NCI-H748 treated with DMSO at 0.1 percent for 48 hours (cell line): Measurements from ENCODE around the gene TMEM204.

Experiments
- DNase-seq: peaks from one replicate; lab custom pipeline; 2025; lab: John Stamatoyannopoulos, UW

The TMEM204 gene

GRCh38 chr16:1557576-1557975 is 24.1 kb downstream of the TMEM204 start:
- DNase-seq = no peak

- DNase-seq = no peak
These were observed 26.0 kb downstream of the TMEM204 start for GRCh38 chr16:1559446-1559975.

DNA sequence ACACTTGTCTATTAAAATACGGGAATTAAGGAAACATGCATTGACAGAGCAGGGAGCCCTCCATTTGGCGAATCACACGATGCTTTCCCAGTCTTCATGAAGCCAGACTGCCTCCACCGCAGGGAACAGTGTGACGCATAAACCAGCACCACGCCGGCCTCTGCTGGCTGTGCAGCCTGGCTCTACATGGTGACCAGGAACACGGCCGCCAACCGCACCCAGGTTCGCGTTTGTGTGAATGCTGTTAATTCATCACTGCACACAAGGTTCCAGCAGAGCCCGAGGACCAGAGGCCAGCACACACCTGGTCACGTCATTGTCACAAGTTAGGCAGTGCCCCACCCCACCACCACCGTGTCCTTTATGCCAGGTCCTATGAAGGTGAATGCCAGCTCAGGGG is 26.7 kb downstream of the TMEM204 start:
- no peak for DNase-seq

- no peak for DNase-seq
These were observed 27.4 kb downstream of the TMEM204 start for GRCh38 chr16:1560866-1561265.

GRCh38 chr16:1561266-1561665 is 27.8 kb downstream of the TMEM204 start:
- DNase-seq = no peak

- DNase-seq = no peak
These were observed 28.4 kb downstream of the TMEM204 start for GRCh38 chr16:1561836-1562235.

GRCh38 chr16:1563786-1564185 is 30.3 kb downstream of the TMEM204 start:
- DNase-seq = no peak

DNA sequence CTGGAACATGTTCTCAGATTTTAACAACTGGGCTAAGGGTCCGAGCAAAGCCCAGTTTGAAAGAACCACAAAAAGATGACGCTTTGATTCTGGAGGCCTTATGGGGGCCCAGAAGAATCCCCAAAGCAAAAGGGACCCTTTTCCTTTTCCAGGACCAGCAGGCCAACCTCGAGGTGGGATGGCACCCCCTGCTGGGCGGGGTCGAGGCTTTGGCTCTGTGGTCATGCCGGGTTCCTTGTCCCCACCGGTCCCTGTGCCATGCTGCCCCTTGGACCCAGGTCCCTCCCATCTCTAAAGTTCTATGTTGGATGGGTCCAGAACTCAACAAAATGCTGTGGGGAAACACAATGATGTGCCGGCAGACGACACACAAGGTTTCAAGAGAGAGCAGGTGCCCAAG is 30.9 kb downstream of the TMEM204 start:
- no peak for DNase-seq

- no peak for DNase-seq
These were observed 31.8 kb downstream of the TMEM204 start for GRCh38 chr16:1565083-1565805.

DNA sequence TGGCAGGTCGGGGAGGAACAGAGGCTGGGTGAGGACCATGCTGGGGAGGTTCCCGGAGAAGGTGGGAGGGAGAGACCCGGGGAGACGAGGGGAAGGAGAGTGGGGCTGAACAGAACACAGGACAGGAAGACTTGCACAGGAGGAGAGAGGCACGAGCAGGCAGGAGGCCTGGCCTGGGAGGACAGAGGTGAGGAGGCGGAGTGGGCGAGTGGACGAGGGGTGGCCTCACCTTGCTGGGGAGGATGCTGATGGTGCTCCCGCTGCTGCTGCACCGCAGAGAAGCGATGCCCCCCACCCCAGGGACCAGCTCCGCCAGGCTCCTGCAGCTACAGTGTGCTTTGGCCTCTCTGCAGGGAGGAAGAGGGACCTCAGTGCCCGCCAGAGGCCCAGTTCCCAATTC is 34.5 kb downstream of the TMEM204 start:
- DNase-seq = no peak

GRCh38 chr16:1571012-1571671 is 37.7 kb downstream of the TMEM204 start:
- DNase-seq = no peak

GRCh38 chr16:1572673-1573072 is 39.2 kb downstream of the TMEM204 start:
- no peak for DNase-seq

DNA sequence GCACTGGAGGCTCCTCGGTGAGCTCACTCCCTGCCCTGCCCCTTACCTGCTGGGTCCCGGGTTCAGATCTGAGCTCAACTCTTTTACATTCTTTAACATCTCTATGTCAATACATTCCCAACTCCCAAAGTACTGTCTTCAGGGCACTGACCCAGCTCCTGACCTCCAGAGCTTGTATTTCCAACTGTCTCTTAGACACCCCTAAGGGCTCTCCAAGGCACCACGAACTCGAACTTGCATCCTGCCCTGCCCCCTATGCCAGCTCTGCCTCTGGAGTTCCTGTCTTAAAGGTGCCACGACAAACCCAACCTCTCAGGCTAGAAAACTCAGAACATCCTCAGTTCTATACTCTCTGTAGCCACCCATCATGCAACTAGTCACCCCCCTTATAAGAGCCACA is 39.8 kb downstream of the TMEM204 start:
- no peak for DNase-seq

GRCh38 chr16:1575578-1575977 is 42.1 kb downstream of the TMEM204 start:
- DNase-seq = no peak

GRCh38 chr16:1579214-1579613 is 45.7 kb downstream of the TMEM204 start:
- no peak for DNase-seq

- DNase-seq = no peak
These were observed 46.8 kb downstream of the TMEM204 start for GRCh38 chr16:1580256-1580655.

- no peak for DNase-seq
These were observed 47.5 kb downstream of the TMEM204 start for GRCh38 chr16:1580956-1581355.

GRCh38 chr16:1581804-1582203 is 48.3 kb downstream of the TMEM204 start:
- DNase-seq = no peak

DNA sequence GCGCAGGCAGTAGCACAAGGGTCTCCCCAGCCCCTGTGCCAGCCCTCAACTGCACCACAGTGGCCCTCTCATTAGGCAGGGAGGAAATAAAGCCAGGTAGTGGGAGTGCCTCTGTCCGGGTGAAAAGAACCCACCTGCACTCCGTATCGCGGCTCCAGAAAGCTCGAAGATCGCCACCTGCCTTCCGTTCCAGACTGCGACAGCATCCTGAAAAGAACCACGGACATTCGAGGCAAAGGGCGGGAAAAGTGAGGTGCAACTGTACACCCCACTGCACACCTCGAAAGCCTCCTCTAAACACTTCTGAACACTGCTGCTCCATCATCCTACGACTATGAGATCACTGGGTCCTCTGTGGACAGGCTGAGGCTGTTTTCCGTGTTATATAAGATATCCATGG is 49.7 kb downstream of the TMEM204 start:
- no peak for DNase-seq

GRCh38 chr16:1584926-1585484 is 51.5 kb downstream of the TMEM204 start:
- DNase-seq = no peak

DNA sequence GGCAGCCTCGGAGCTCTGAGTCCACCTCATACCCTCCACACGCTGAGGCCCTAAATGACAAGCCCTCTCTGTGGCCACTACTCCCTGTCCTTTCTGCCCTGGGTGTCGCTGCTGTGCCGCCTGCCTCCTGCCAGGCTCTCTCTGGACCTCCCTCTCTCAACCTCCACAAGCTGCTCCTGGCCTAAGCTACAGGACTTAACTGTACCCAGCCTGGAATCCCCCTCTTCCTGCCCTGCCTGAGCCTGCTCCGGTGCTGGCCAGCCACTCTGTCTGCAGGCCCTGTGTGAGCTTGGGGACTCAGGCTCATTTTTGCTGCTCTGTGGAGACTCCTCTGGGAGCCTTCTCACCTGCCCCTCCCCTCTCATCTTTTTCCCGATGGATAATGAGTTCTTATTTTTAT is 56.9 kb downstream of the TMEM204 start:
- DNase-seq = no peak

DNA sequence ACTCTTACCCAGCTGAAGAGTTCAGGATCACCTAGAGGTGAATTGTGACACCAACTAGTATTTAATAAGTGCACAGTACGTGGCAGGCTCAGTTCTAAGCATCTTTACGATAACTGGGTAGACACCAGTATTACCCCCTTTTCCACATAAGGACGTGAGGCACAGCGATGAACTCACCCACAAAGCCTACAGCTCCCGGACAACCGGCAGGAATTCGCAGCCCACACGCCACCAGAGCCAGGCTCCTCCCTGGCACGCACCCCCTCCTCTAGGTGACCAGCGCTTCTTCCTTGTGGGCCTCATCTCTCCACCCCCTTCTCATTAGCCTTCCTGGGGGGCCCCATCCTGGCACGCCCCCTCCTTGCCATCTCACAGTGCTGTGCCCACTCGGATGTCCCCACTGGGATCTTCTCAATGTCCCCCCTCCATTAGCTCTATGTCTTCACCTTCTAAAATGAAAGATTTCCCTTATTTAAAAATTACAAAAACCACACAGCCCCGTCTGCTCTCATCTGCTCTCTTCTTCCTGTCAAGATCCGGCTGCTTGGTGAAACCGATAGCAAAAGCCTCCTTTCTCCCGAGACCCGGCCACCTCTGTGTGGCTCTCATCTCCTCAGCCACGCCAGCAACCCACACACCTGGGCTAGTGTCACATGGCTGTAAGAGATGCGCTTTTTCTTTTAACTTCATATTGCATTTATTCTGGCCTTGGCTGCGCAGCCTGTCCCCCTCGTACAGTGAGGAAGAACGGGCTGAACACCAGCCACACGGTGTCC is 57.7 kb downstream of the TMEM204 start:
- no peak for DNase-seq

DNA sequence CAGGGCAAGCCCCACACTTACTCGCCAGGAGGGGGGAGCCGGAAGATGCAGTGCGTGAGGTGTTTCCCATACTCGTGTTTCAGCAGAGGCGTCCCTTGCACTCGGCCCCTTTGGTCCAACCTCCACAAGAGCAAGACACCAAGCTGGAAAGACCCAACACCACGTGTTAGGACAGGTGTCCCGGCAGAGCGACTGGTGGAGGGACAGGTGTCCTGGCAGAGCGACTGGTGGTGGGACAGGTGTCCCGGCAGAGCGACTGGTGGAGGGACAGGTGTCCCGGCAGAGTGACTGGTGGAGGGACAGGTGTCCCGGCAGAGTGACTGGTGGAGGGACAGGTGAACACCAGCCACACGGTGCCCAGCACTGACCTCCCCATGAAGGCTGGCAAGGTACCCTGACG is 59.0 kb downstream of the TMEM204 start:
- no peak for DNase-seq
